GM12801 (cell line): ENCODE data around the gene DENND1A.

Source experiments
- TF ChIP-seq, protein P1 (sequence below): IDR thresholded peaks from one replicate; pipeline ENCODE4 v1.5.1; 2011; ENCODE audit warnings: control low read depth; ENCODE audit not compliant: insufficient read length; ENCODE audit errors: extremely low read depth

DENND1A gene

DNA sequence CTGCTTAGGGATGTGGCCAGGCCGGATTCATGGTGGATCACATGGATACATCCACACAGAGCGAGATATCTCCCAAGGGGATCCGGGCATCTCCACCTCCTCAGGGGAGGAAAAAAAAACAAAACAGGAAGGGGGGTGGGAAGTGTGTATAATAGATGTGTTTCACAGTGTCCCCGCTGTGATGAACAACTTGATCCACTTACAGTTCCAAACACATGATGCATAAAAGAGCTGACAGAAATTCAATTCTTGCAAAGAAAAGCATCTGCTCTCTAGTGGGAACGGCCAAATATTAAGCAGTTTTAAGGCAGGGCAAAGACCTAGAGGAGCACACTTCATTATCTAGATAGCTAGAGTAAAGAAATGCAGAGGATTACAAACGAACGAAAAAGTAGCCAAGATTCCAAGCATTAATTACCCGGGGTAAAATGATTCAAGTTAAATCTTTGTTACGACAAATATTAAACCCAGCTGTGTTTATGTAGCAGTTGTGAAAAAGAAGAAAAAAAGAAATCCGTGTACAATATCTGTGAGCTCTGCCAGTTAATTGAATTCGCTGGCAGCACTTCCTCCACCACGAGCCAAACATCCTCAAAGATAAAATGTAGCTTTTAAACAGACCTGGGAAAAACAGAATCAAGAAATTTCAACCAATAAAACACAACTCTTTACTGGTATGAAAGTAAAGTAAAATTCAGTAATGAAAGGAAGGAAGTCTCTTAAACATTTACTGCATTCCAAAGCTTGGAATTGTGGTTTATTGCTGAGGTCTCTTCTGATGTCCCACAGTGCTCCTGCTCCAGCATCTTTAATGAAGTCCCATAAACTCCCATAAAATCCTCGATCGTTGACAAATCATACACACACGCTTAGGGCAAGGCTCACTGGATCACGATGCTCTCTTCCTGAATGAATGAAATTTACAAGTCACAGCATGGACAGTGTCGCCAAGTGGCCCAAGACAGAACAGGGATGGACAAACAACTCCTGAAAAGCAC lies 360.9 kb downstream of the DENND1A start:
- TF ChIP-seq, protein P1, sequence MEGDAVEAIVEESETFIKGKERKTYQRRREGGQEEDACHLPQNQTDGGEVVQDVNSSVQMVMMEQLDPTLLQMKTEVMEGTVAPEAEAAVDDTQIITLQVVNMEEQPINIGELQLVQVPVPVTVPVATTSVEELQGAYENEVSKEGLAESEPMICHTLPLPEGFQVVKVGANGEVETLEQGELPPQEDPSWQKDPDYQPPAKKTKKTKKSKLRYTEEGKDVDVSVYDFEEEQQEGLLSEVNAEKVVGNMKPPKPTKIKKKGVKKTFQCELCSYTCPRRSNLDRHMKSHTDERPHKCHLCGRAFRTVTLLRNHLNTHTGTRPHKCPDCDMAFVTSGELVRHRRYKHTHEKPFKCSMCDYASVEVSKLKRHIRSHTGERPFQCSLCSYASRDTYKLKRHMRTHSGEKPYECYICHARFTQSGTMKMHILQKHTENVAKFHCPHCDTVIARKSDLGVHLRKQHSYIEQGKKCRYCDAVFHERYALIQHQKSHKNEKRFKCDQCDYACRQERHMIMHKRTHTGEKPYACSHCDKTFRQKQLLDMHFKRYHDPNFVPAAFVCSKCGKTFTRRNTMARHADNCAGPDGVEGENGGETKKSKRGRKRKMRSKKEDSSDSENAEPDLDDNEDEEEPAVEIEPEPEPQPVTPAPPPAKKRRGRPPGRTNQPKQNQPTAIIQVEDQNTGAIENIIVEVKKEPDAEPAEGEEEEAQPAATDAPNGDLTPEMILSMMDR: no peak

DNA sequence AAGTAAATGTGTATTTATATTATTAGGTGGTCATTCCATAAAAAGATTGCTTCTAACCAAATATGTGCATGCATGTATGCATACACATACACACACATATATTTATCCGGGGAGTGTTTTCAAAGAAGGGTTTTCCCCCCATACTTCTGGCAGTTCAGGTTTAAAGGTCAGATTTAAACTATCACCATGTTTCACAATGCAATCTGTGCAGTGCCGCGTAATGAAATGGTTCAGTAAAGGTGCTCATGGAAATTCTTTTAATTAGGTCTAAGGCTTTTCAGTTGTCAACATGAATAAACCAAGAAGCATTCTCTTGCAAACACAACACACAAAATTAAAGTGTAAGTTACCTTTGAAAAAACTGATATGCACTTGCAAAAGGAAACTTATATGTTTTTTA lies 362.9 kb downstream of the DENND1A start:
- TF ChIP-seq, protein P1: no peak

DNA sequence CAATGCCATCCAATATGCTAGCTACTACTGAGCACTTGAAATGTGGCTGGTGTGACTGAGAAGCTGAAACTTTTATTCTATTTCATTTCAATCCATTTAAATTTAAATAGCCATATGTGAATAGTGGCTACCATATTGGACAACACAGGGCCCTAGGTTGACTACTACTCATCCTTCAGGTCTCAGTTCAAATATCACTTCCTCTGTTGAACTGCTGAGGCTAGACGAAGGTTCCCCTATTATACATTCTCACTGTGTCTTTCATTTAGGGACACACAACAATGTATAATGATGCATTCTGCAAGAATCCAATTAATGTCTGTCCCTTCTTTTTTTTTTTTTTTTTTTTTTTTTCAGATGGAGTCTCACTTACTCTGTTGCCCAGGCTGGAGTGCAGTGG lies 365.3 kb downstream of the DENND1A start:
- TF ChIP-seq, protein P1: no peak

DNA sequence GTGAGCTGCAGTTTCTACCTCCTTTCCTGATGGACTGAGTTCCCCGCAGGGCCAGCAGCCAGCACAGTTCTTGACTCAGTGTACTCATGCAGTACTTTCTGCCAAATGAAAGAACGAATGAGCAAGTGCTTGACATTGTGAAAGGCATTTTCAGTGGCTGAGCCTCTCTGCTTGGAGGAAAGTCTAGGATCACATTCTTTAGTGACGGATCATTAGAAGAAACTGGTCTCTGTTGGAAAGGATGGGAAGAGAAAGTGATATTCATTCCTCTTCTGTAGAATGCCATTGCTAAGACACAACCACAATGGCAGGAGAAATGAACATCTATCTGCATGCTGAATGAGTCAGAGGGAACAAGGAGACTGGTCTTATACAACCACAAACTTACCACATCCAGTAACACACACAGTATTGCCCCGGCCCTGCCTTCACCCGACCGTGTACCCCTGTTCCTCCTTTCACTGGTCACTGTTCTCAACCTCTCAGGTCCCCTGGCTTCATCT lies 367.0 kb downstream of the DENND1A start:
- TF ChIP-seq, protein P1: no peak

DNA sequence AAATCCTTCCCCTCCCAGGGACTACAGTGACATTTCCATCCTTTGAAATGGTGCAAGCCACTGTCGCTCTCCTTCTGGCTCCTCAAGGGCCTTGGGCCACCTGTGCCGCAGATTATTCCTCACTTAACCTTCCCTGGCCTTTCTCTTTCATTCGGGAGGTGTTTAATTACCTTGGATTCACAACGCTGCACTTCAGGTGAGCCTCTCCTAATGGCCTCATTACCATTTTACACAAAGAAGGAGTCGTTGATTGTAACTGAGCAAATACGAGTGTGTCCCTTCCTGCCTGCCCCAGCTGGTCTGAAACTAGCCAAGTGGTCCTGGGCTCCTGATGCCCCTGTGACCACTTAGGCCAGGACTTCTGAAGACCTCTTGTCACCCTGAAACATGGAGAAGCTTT lies 368.9 kb downstream of the DENND1A start:
- TF ChIP-seq, protein P1: no peak

DNA sequence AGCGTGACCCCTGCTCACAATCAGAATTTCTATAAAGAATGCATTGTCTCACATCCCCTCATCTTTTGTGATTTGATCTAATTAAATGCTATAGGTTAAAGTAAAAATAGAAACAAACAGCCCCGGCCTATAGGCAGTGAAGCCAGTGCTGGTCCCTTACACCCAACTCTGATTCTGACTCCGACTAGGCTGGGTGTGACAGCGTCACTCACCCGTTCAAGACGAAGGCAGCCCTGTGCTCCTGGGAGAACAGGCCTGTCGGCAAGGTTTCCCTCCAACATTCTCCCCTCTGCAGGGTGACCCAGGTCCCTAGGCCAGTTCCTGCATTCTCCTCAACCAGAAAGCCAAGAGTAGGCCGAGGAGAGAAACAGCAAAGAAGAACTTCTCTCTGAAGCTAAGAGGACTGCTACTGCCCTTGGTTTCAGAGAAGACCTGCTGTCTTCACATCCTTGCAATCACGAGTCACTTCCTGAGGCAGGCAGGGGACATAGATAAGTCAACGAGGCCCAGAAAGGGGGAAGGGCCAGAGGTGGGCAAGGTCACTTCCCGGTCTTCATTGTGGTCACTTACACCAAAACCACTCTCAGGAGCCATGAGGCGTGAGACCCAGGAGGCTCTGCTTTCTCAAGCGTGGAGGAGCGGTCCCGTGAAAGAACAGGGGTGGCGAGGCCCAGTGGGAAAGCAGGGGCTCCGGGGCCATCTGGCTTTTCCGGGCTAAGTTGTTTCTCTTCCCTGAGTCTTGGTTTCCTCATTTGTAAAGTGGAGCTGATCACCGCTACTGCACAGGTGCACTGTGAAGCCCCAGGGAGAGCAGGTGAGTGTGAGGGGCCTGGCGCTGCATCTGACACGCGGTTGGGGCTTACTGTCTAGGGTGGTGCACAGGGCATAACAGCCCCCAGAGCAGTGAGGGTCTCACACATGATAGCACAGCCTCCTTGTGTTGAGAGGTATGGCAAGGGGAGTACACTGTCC lies 373.2 kb downstream of the DENND1A start:
- TF ChIP-seq, protein P1: no peak

DNA sequence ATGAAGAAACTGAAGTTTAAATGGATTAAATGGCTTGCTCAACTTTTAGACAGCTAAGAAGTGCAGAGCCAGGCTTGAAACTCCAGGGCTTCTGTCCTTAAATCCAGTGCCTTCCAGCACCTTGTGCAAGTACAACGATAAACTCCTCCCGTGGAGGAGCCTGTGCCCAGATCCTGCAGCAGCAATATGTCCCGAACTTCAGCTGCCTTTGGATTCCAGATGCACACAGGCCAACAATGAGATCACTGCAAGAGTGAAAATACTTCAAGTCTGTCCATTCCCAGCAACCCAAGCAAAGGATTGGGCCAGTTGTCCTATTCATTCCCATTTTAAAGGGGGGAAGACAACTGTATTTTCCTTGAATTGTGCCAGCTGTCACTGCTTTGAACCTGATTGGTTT lies 374.3 kb downstream of the DENND1A start:
- TF ChIP-seq, protein P1: no peak
